Immature natural killer cell (primary cell): Measurements from ENCODE around the gene MBD1. TPM values are rescaled to one million over a fixed set of nuclear protein-coding genes. Genes with fewer than 3 reads are reported as not detected.
"Not testable (repeated sequence)": the region's sequence is repeated elsewhere in the genome, so short reads cannot be mapped to it uniquely, and the experiment has no call there.

Source experiments
- DNase-seq, 3 donors: peaks; one replicate each; pipeline ENCODE4 v3.0.0; 2022; ENCODE audit warnings: mixed read lengths in 1 of 3
- H3K27ac Mint-ChIP-seq, 6 donors: one replicate each; pipeline ENCODE4 v1.8.0; 2020; ENCODE audit warnings: mixed read lengths in 6 of 6, mild to moderate bottlenecking in 5 of 6, inconsistent platforms in 4 of 6, moderate library complexity in 3 of 6
- H3K27me3 Mint-ChIP-seq, 3 donors: one replicate each; pipeline ENCODE4 v1.8.0; 2020 to 2021; ENCODE audit warnings: low read depth in 3 of 3, mild to moderate bottlenecking in 3 of 3, mixed read lengths in 3 of 3, moderate library complexity in 3 of 3, inconsistent platforms in 1 of 3
- H3K36me3 Mint-ChIP-seq, 3 donors: one replicate each; pipeline ENCODE4 v1.8.0; 2020; ENCODE audit warnings: mixed read lengths in 3 of 3, inconsistent platforms in 2 of 3, mild to moderate bottlenecking in 2 of 3
- H3K4me1 Mint-ChIP-seq, 2 donors: one replicate each; pipeline ENCODE4 v1.8.0; 2020; ENCODE audit warnings: inconsistent platforms in 2 of 2, mild to moderate bottlenecking in 2 of 2, mixed read lengths in 2 of 2, moderate library complexity in 1 of 2
- H3K4me3 Mint-ChIP-seq, 5 donors: one replicate each; pipeline ENCODE4 v1.8.0; 2020; ENCODE audit warnings: mild to moderate bottlenecking in 5 of 5, mixed read lengths in 5 of 5, inconsistent platforms in 3 of 5, moderate library complexity in 3 of 5
- H3K9me3 Mint-ChIP-seq, 6 donors: one replicate each; pipeline ENCODE4 v1.8.0; 2020; ENCODE audit warnings: mild to moderate bottlenecking in 6 of 6, mixed read lengths in 6 of 6, inconsistent platforms in 4 of 6, moderate library complexity in 3 of 6
- polyA plus RNA-seq, 3 donors: library from polyadenylated mRNA; unstranded; fragments of 300-500 nt; fragmentation: Illumina TruSeq; gene quantifications; one replicate each; pipeline ENCODE4 v1.2.3, GENCODE V29; 2021

MBD1 gene
- polyA plus RNA-seq, 3 donors from 2014 or later = 18.7 to 41.4 (median 21.6) TPM

- Mint-ChIP-seq H3K36me3 (peaks cover 19 to 61% (median 28%) of the 10 kb centered on the region in 3 donors), H3K4me1 (peaks cover 14 to 32% of the 10 kb centered on the region in 2 donors), H3K27me3 (peaks cover 0 to 6% (median 3%) of the 10 kb centered on the region in 3 donors), H3K27ac (peak overlapping the region in 2 of 6 donors; percentile 46 to 87), H3K4me3 (no peak overlapping the region), H3K9me3 (no peaks in the 10 kb centered on the region)
- DNase-seq = no peak
These were observed 5.8 kb downstream of the MBD1 start for GRCh38 chr18:50275503-50276036.

DNA sequence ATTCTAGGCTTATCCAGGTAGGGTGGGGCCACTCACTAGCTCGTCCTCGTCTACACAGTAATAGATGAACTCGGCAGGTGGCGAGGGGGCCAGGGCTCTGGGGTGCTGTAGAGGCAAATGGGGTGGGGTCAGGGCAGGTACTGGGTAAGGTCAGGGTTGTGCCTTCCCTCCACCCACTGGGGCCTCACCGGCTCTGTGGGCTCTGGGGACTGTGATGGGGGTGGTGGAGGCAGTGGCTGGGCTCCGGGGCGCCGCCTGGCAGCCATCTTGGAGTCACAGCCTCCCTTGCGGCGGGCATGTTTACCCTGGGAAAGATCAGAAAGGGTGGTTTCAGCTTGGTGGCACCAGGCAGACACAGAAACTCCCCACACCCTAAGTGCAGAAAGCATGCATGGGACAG is 6.4 kb downstream of the MBD1 start:
- Mint-ChIP-seq H3K9me3 (no peaks in the 10 kb centered on the region), H3K4me1 (peaks cover 8 to 26% of the 10 kb centered on the region in 2 donors), H3K4me3 (no peak overlapping the region), H3K27me3 (peaks cover 0 to 6% (median 2%) of the 10 kb centered on the region in 3 donors), H3K27ac (peak overlapping the region in 2 of 6 donors; percentile 46 to 87), H3K36me3 (peaks cover 22 to 61% (median 28%) of the 10 kb centered on the region in 3 donors)
- DNase-seq = no peak

DNA sequence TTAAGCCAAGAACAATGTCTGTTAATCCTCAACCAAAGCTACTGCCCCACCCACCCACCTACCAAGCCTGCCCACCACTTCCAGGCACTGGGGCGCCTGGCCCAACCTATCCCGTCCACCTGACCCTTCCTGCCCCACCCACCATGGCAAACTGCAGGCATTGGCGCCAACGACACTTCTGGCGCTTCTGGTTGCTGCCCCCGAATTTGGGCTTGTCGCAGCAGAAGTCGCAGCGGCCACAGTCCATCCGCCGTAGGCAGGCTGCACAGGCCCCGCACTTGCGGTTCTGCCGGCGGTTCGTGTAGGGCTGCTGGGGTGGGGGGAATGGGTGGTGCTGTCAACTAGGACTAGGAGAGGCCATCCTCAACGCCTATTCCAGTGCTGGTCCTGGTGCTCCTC is 7.3 kb downstream of the MBD1 start:
- Mint-ChIP-seq H3K9me3 (no peaks in the 10 kb centered on the region), H3K27me3 (peaks cover 0 to 6% (median 2%) of the 10 kb centered on the region in 3 donors), H3K4me1 (peaks cover 3 to 21% of the 10 kb centered on the region in 2 donors), H3K27ac (no peak overlapping the region), H3K36me3 (peaks cover 26 to 61% (median 32%) of the 10 kb centered on the region in 3 donors), H3K4me3 (no peak overlapping the region)
- no peak for DNase-seq

DNA sequence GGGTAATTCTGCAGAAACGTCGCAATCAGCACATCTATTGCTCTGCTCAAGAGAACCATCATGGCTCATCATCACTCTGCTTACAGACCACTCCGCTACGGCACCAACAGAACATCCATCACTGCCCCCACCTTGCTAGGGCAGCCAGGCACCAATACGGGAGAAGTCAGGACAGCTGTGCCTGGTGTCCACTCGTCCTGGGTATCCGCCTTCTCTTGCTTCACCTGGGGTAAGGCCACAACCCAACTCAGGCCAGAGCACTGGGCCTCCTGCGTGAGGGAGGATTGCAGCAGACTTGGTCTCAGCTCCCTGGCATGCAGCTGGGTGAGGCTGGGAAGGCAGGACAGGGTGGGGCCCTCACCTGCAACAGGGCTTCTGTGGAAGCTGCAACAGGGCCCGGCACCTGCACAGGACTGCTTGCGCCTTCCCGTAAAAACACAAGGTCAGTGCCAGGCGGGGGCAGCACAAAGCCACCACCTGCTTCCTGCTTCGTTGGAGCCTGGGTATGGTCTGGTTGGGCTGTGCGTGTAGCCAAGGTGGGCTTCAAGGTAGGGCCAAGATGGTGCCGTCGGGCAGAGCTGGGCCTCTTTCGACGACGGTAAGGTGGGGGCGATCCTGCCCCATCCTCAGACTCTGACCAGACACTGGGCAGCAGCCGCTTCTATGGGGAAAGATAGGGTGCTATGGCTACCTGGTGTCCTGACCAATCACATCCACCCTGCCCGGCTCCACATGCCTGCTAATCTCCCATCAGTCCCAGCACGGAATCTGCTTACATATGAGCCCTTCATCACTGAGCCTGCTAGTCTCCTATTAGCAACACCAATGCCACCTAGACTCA is 7.9 kb downstream of the MBD1 start:
- Mint-ChIP-seq H3K4me1 (peaks cover 3 to 21% of the 10 kb centered on the region in 2 donors), H3K4me3 (no peak overlapping the region), H3K9me3 (no peaks in the 10 kb centered on the region), H3K27me3 (peaks cover 0 to 6% (median 2%) of the 10 kb centered on the region in 3 donors), H3K27ac (no peak overlapping the region), H3K36me3 (peaks cover 26 to 60% (median 32%) of the 10 kb centered on the region in 3 donors)
- no peak for DNase-seq

DNA sequence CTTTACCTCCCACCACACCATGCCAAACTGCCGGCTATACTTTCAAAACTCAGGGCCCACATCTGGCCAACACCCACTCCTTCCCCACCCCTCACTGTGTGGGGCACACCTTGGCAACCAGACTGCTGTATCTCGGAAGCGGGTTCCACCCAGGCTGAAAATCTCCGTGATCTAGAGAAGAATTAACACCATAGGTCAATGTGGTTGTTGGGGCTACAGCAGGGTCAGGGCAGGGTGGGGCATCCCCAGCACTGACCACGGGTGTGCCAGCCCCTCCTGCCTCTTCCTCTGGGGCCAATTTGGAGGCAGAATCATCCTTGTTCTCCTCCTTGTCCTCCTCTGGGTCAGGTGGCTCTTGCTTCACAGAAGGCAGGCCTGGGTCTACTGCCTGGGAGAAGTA is 8.8 kb downstream of the MBD1 start:
- H3K27ac Mint-ChIP-seq = peak overlapping the region in 2 of 6 donors; percentile 32 to 56
- peaks cover 0 to 6% (median 3%) of the 10 kb centered on the region in 3 donors for H3K27me3 Mint-ChIP-seq
- no peak for DNase-seq
- H3K4me3 Mint-ChIP-seq = no peak overlapping the region
- H3K36me3 Mint-ChIP-seq = peaks cover 26 to 57% (median 32%) of the 10 kb centered on the region in 3 donors
- no peaks in the 10 kb centered on the region for H3K9me3 Mint-ChIP-seq
- H3K4me1 Mint-ChIP-seq = peaks cover 12 to 28% of the 10 kb centered on the region in 2 donors

GRCh38 chr18:50268022-50268747 is 13.1 kb downstream of the MBD1 start:
- H3K27me3 Mint-ChIP-seq = peaks cover 10 to 16% (median 11%) of the 10 kb centered on the region in 3 donors
- H3K4me1 Mint-ChIP-seq = peaks cover 31 to 48% of the 10 kb centered on the region in 2 donors
- no peaks in the 10 kb centered on the region for H3K9me3 Mint-ChIP-seq
- H3K27ac Mint-ChIP-seq = peak overlapping the region; percentile 9 to 77 (median 36)
- H3K4me3 Mint-ChIP-seq = peak overlapping the region; percentile 83 to 93 (median 87)
- DNase-seq = peak; percentile 78 to 80 (median 80)
- H3K36me3 Mint-ChIP-seq = peaks cover 7 to 25% (median 9%) of the 10 kb centered on the region in 3 donors

GRCh38 chr18:50266248-50266704 is 15.0 kb downstream of the MBD1 start, which contains the start of gene CFAP53:
TSS of gene CFAP53 (minus strand) at chr18:50266495. CDS start at chr18:50266404, 91 bp downstream.
- DNase-seq = peak; percentile 92 to 94 (median 92)
- Mint-ChIP-seq H3K9me3 (no peaks in the 10 kb centered on the region), H3K36me3 (peaks cover 8 to 11% (median 9%) of the 10 kb centered on the region in 3 donors), H3K27ac (peak within 1 kb of the TSS; percentile 86 to 96 (median 95)), H3K4me1 (peaks cover 30 to 38% of the 10 kb centered on the region in 2 donors), H3K4me3 (peak within 1 kb of the TSS; percentile 83 to 93 (median 91)), H3K27me3 (peaks cover 8 to 16% (median 11%) of the 10 kb centered on the region in 3 donors)

- Mint-ChIP-seq H3K27me3 (peaks cover 8 to 15% (median 11%) of the 10 kb centered on the region in 3 donors), H3K27ac (peak overlapping the region in 1 of 6 donors; percentile 64), H3K36me3 (peaks cover 0 to 4% (median 3%) of the 10 kb centered on the region in 3 donors), H3K9me3 (no peaks in the 10 kb centered on the region), H3K4me1 (peaks cover 23 to 25% of the 10 kb centered on the region in 2 donors), H3K4me3 (no peak overlapping the region)
- no peak for DNase-seq
These were observed 18.3 kb downstream of the MBD1 start for GRCh38 chr18:50262977-50263376.

DNA sequence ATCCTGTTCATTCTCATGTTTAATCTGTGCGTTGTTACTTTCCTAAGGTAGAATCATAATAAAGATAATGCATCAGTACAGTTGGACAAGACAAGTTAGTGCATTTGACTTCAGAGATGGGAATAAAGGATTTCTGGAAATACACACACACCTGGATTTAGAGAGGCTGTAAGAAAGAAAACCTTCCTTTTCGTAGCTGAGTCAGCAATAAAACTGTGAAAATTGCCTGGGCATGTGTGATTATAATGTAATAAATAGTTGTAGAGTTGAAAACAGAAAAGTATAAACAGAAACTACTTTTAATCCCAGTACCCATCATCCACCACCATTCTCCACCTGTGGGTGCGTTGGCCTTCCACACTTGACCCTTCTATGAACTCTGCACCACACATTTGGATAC is 30.4 kb downstream of the MBD1 start:
- Mint-ChIP-seq H3K27me3 (peaks cover 0 to 4% (median 0%) of the 10 kb centered on the region in 3 donors), H3K27ac (no peak overlapping the region), H3K36me3 (no peaks in the 10 kb centered on the region), H3K4me1 (no peaks in the 10 kb centered on the region), H3K4me3 (no peak overlapping the region), H3K9me3 (no peaks in the 10 kb centered on the region)
- no peak for DNase-seq

DNA sequence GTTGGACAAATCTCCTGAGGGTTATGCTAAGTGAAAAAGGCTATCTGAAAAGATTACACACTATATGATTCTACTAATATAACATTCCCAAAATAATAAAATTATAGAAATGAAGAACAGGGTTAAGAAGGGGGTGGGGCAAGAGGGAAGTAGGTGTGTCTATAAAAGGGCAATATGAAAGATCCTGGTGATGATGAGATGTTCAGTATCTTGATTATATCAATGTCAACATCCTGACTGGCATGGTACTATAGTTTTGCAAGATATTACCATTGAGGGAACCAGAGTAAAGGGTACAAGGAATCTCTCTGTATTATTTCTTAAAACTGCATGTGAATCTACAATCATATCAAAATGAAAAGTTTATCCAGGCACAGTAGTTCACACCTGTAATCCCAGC is 31.7 kb downstream of the MBD1 start:
- H3K27me3 Mint-ChIP-seq = peaks cover 0 to 5% (median 3%) of the 10 kb centered on the region in 3 donors
- no peaks in the 10 kb centered on the region for H3K9me3 Mint-ChIP-seq
- no peaks in the 10 kb centered on the region for H3K36me3 Mint-ChIP-seq
- H3K4me1 Mint-ChIP-seq = no peaks in the 10 kb centered on the region
- no peak overlapping the region for H3K4me3 Mint-ChIP-seq
- DNase-seq = no peak
- H3K27ac Mint-ChIP-seq = no peak overlapping the region

GRCh38 chr18:50247561-50247960 is 33.8 kb downstream of the MBD1 start:
- Mint-ChIP-seq H3K36me3 (no peaks in the 10 kb centered on the region), H3K4me1 (no peaks in the 10 kb centered on the region), H3K4me3 (no peak overlapping the region), H3K27ac (no peak overlapping the region), H3K9me3 (peaks cover 0 to 6% (median 3%) of the 10 kb centered on the region in 6 donors), H3K27me3 (peaks cover 0 to 7% (median 4%) of the 10 kb centered on the region in 3 donors)
- DNase-seq = no peak

GRCh38 chr18:50241768-50242167 is 39.6 kb downstream of the MBD1 start:
- peaks cover 5 to 33% (median 18%) of the 10 kb centered on the region in 6 donors for H3K9me3 Mint-ChIP-seq
- not testable (repeated sequence) for DNase-seq, H3K4me3 Mint-ChIP-seq, H3K27ac Mint-ChIP-seq, H3K4me1 Mint-ChIP-seq
- peaks cover 0 to 10% (median 3%) of the 10 kb centered on the region in 3 donors for H3K36me3 Mint-ChIP-seq
- H3K27me3 Mint-ChIP-seq = peaks cover 2 to 18% (median 4%) of the 10 kb centered on the region in 3 donors

DNA sequence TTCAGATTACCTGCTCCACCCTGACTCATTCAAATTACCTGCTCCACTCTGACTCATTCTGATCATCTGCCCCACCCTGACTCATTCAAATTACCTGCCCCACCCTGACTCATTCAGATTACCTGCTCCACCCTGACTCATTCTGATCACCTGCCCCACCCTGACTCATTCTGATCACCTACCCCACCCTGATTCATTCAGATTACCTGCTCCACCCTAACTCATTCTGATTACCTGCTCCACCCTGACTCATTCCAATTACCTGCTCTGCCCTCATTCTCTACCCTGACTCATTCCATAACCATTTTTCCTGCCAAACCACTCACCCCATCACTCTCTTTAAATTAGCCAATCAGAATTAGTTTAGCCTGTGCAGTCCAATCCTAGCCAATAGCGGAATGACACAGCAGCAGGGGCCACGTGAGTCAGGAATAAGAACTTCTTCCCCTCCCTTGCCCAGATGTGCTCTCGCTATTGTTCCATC is 41.2 kb downstream of the MBD1 start:
- H3K4me3 Mint-ChIP-seq = no peak overlapping the region
- H3K36me3 Mint-ChIP-seq = peaks cover 0 to 10% (median 3%) of the 10 kb centered on the region in 3 donors
- H3K27ac Mint-ChIP-seq = no peak overlapping the region
- H3K27me3 Mint-ChIP-seq = peaks cover 2 to 15% (median 4%) of the 10 kb centered on the region in 3 donors
- H3K4me1 Mint-ChIP-seq = no peaks in the 10 kb centered on the region
- DNase-seq = no peak
- H3K9me3 Mint-ChIP-seq = peaks cover 5 to 33% (median 18%) of the 10 kb centered on the region in 6 donors
